GM12878 (cell line): ENCODE results near the gene MYO9B. TPM values are rescaled to one million over a fixed set of nuclear protein-coding genes. Genes with fewer than 3 reads are reported as not detected.
A peak's percentile ranks its signal among the peaks of the same experiment; 100 is the strongest.

Experiments
- ATAC-seq: fragments of 200-7000 bp; cut with Tn5 transposase; 3 replicates; pipeline ENCODE4 v1.9.1; 2020; ENCODE audit warnings: mild to moderate bottlenecking, moderate library complexity
- BruUV-seq: library from RNA; stranded (reverse); fragments of 400-500 nt; replicated peaks from 2 replicates; lab custom pipeline; 2021; lab: Mats Ljungman, UMichigan
- CTCF ChIA-PET: fragments of 300-600 bp; sonication (Branson Sonifier 250); formaldehyde crosslinking; extraction: SDS; loops from one replicate; lab custom pipeline; 2021; ENCODE audit warnings: inconsistent platforms; lab: Yijun Ruan, JAX
- POLR2A ChIA-PET: fragments of 350-600 bp; formaldehyde crosslinking; extraction: SDS; loops from one replicate; lab custom pipeline; 2021; ENCODE audit warnings: inconsistent platforms; lab: Charles Lee
- RAD21 ChIA-PET: fragments of 300-600 bp; sonication (Branson Sonifier 250); formaldehyde crosslinking; loops from one replicate; lab custom pipeline; 2023; ENCODE audit warnings: antibody characterized with exemption; ENCODE audit not compliant: unreplicated experiment; lab: Charles Lee
- SMC1A ChIA-PET: fragments of 300-600 bp; sonication (Branson Sonifier 250); formaldehyde crosslinking; loops from one replicate; lab custom pipeline; 2023; ENCODE audit not compliant: unreplicated experiment, uncharacterized antibody; lab: Charles Lee
- DNase-seq: peaks from one replicate; pipeline ENCODE4 v3.0.0-alpha.2; 2011; ENCODE audit warnings: low read depth, low spot score
- FAIRE-seq: peaks from 3 replicates; lab custom pipeline; 2011; peaks lifted over from hg19 to GRCh38; lab: Jason Lieb, UNC
- H2AFZ ChIP-seq: 2 replicates; pipeline ENCODE4 v1.6.0; 2011; ENCODE audit warnings: low read depth, low read length, control low read depth; ENCODE audit not compliant: control insufficient read depth
- H3K27ac ChIP-seq: 2 replicates; pipeline ENCODE4 v1.5.1; 2011; ENCODE audit warnings: control low read depth; ENCODE audit not compliant: control insufficient read depth, insufficient read depth
- H3K27me3 ChIP-seq, 2 experiments: replicated peaks in 1 of 2; 2 replicates each; pipeline versions ENCODE4 v1.6.0 to v1.6.1; 2011; ENCODE audit warnings: low read length in 1 of 2; ENCODE audit not compliant: control insufficient read depth in 2 of 2, insufficient read depth in 2 of 2
- H3K36me3 ChIP-seq, 2 experiments: 2 replicates each; pipeline ENCODE4 v1.5.1; 2011; ENCODE audit warnings: low read length in 1 of 2; ENCODE audit not compliant: control insufficient read depth in 2 of 2, insufficient read depth in 2 of 2
- H3K4me1 ChIP-seq: 2 replicates; pipeline ENCODE4 v1.6.1; 2011; ENCODE audit warnings: mild to moderate bottlenecking, low read length, moderate library complexity, mixed read lengths; ENCODE audit not compliant: control insufficient read depth, insufficient read depth
- H3K4me2 ChIP-seq: 2 replicates; pipeline ENCODE4 v1.6.0; 2011; ENCODE audit warnings: control low read depth; ENCODE audit not compliant: control insufficient read depth, insufficient read depth
- H3K4me3 ChIP-seq: fragments of 200-600 bp; sonication (generic); 2 replicates; pipeline ENCODE4 v1.5.1; 2016
- H3K79me2 ChIP-seq: 2 replicates; pipeline ENCODE4 v1.6.0; 2011; ENCODE audit warnings: low read length; ENCODE audit not compliant: control insufficient read depth, insufficient read depth
- H3K9ac ChIP-seq: 2 replicates; pipeline ENCODE4 v1.8.0; 2011; ENCODE audit warnings: low read length, control low read depth, mixed read lengths; ENCODE audit not compliant: control insufficient read depth, insufficient read depth
- H3K9me3 ChIP-seq: replicated peaks from 3 replicates; pipeline ENCODE4 v1.5.1; 2011; ENCODE audit warnings: mild to moderate bottlenecking, low read length; ENCODE audit not compliant: control insufficient read depth, insufficient read depth
- H4K20me1 ChIP-seq: 2 replicates; pipeline ENCODE4 v1.6.0; 2011; ENCODE audit not compliant: control insufficient read depth, insufficient read depth
- NR2F1 ChIP-seq: fragments of 450-650 bp; conservative IDR thresholded peaks from 2 replicates; pipeline ENCODE4 v1.6.1; 2017; ENCODE audit warnings: mild to moderate bottlenecking
- SP1 ChIP-seq: IDR thresholded peaks from one replicate; pipeline ENCODE4 v1.6.1; 2011; ENCODE audit warnings: low read depth, low read length
- whole genome bisulfite sequencing: methylation state at CpG from one replicate; pipeline ENCODE4 v1.1.6; 2016; ENCODE audit warnings: low lambda C conversion rate; ENCODE audit not compliant: insufficient replicate concordance, insufficient coverage; ENCODE audit errors: missing lambda C conversion rate; 5-methylcytosine and 5-hydroxymethylcytosine counted together
- in situ Hi-C: fragments of 300-500 bp; cut with MboI; formaldehyde crosslinking; loops from 9 replicates; pipeline ENCODE4 v1.14.3; 2018; ENCODE audit warnings: mixed read lengths
- intact Hi-C: fragments of 100-400 bp; cut with micrococcal nuclease; formaldehyde crosslinking; loops from one replicate; pipeline ENCODE4 v1.14.2; 2022; ENCODE audit not compliant: unreplicated experiment
- polyA plus RNA-seq, 11 experiments: library from polyadenylated mRNA; depleted of rRNA in 4 of 11; unstranded in 6 of 11; stranded (reverse) in 5 of 11; fragments of >200 nt; fragmentation: Nextera tagmentation in 4 of 11; fragmentation: Illumina TruSeq in 1 of 11; extraction: Ambion mirVana in 4 of 11; extraction: Trizol in 1 of 11; gene quantifications; 1 replicate in 1 of 11; 2 replicates in 10 of 11; pipeline versions ENCODE4 v1.2.1 to v1.2.3, GENCODE V29; 2011 to 2016; ENCODE audit warnings: inconsistent platforms in 2 of 11, missing spikeins in 2 of 11, low read depth in 1 of 11
- total RNA-seq, 4 experiments: library from RNA; depleted of rRNA in 3 of 4; stranded (reverse); fragments of >200 nt in 3 of 4; fragmentation: Illumina TruSeq in 1 of 4; extraction: Trizol in 1 of 4; gene quantifications; 2 replicates each; pipeline versions ENCODE4 v1.2.1 to v1.2.3, GENCODE V29; 2013 to 2021
- TF ChIP-seq, protein P1 (sequence below): fragments of 450-650 bp; IDR thresholded peaks from 2 replicates; pipeline ENCODE4 v1.6.1; 2016; ENCODE audit warnings: mild to moderate bottlenecking
- TF ChIP-seq, protein P2 (sequence below): fragments of 450-650 bp; IDR thresholded peaks from 2 replicates; pipeline ENCODE4 v1.6.1; 2017; ENCODE audit warnings: mild to moderate bottlenecking, low read depth, inconsistent platforms; ENCODE audit not compliant: poor library complexity, severe bottlenecking

The MYO9B gene
- total and polyA plus RNA-seq, 10 of the 15 experiments (the other 5 are each of a cell fraction or from before 2014, with no cell fraction given): 5.4 to 165 (median 45.8) TPM

DNA sequence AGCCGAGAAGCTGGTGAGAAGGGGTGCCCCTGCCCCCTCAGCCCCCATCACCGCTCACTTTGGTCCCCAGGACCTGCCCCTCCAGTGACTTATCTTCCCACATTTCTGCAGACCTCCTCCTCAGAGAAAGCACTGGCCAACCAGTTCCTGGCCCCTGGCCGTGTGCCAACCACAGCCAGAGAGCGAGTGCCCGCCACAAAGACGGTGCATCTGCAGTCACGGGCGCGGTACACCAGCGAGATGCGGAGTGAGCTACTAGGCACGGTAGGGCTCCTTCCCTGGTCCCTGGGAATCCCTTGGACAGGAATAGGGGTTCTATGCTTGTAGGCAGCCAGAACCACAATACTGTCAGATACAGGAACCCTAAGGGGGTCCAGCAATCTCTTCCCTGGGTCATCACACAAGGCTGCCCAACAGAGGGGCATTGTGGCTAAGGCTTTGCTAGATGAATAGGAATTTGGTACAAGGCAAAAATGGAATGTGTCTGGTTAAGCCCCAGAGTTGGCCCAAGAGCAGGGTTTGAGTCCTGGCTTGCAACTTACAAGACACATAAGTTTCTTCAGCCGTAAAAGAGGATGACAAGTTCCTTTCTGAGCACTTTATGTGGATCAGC lies 140.6 kb downstream of the MYO9B start:
- no peaks in the 10 kb centered on the region for H4K20me1 ChIP-seq
- ATAC-seq: no peak
- SMC1A ChIA-PET: interaction anchor here (0.6 to 2.0 kb wide), 8 partner anchors 10 to 143 kb away, joined by 3 to 8 read pairs (median 4); partner anchors contain the start of gene OCEL1
- TF ChIP-seq, protein P1, sequence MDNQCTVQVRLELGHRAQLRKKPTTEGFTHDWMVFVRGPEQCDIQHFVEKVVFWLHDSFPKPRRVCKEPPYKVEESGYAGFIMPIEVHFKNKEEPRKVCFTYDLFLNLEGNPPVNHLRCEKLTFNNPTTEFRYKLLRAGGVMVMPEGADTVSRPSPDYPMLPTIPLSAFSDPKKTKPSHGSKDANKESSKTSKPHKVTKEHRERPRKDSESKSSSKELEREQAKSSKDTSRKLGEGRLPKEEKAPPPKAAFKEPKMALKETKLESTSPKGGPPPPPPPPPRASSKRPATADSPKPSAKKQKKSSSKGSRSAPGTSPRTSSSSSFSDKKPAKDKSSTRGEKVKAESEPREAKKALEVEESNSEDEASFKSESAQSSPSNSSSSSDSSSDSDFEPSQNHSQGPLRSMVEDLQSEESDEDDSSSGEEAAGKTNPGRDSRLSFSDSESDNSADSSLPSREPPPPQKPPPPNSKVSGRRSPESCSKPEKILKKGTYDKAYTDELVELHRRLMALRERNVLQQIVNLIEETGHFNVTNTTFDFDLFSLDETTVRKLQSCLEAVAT: no peak
- TF ChIP-seq, protein P2, sequence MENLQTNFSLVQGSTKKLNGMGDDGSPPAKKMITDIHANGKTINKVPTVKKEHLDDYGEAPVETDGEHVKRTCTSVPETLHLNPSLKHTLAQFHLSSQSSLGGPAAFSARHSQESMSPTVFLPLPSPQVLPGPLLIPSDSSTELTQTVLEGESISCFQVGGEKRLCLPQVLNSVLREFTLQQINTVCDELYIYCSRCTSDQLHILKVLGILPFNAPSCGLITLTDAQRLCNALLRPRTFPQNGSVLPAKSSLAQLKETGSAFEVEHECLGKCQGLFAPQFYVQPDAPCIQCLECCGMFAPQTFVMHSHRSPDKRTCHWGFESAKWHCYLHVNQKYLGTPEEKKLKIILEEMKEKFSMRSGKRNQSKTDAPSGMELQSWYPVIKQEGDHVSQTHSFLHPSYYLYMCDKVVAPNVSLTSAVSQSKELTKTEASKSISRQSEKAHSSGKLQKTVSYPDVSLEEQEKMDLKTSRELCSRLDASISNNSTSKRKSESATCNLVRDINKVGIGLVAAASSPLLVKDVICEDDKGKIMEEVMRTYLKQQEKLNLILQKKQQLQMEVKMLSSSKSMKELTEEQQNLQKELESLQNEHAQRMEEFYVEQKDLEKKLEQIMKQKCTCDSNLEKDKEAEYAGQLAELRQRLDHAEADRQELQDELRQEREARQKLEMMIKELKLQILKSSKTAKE: no peak
- TF ChIP-seq NR2F1 (no peak), SP1 (no peak)
- peaks cover 5 to 12% of the 10 kb centered on the region in 2 experiments; a peak in 3 of 4 replicates for H3K36me3 ChIP-seq
- peak overlapping the region; percentile 79 for H3K4me2 ChIP-seq
- BruUV-seq: TSS peak; percentile 49
- no peak overlapping the region; the same call in 1 of the 2 replicates for H3K9ac ChIP-seq
- H3K27me3 ChIP-seq: no peaks in the 10 kb centered on the region
- no peaks in the 10 kb centered on the region; the same call in 1 of the 2 replicates for H3K79me2 ChIP-seq
- no peak for DNase-seq
- no peaks in the 10 kb centered on the region for H3K9me3 ChIP-seq
- H3K27ac ChIP-seq: no peak overlapping the region
- POLR2A ChIA-PET: interaction anchor here (0.7 to 2.2 kb wide), 6 partner anchors 10 to 191 kb away, joined by 3 to 13 read pairs (median 6); partner anchors contain the start of genes ANKLE1, BABAM1 and OCEL1
- in situ Hi-C loops: no loop called here
- CTCF ChIA-PET: interaction anchor here (0.7 to 2.4 kb wide), 5 partner anchors 8 to 142 kb away, joined by 3 to 9 read pairs (median 3); partner anchors contain the start of gene OCEL1
- FAIRE-seq: no peak
- intact Hi-C loops: no loop called here
- peak overlapping the region; percentile 59; the same call in 1 of the 2 replicates for H2AFZ ChIP-seq
- H3K4me1 ChIP-seq: peaks cover 13% of the 10 kb centered on the region
- WGBS: 94% methylated on average over 13 of the region's 13 CpGs
- RAD21 ChIA-PET: interaction anchor here (1.1 to 2.4 kb wide), 6 partner anchors 10 to 140 kb away, joined by 3 to 18 read pairs (median 6); partner anchors contain the start of genes BABAM1, DDA1 and OCEL1
- H3K4me3 ChIP-seq: peak overlapping the region; percentile 67; the same call in 1 of the 2 replicates
